GM12891 (cell line): ENCODE results near the gene FAM131B.

ENCODE experiments used
- POLR2A ChIP-seq: IDR thresholded peaks from 2 replicates; pipeline ENCODE4 v1.6.1; 2011; ENCODE audit warnings: low read depth, low read length, control low read depth
- POLR2AphosphoS5 ChIP-seq: IDR thresholded peaks from 2 replicates; pipeline ENCODE4 v1.6.1; 2011; ENCODE audit warnings: low read depth, low read length, control low read depth
- SPI1 ChIP-seq: IDR thresholded peaks from 2 replicates; pipeline ENCODE4 v1.6.1; 2011; ENCODE audit warnings: low read depth, low read length, control low read depth
- TAF1 ChIP-seq: IDR thresholded peaks from 2 replicates; pipeline ENCODE4 v1.6.1; 2011; ENCODE audit warnings: low read depth, low read length, control low read depth

DNA sequence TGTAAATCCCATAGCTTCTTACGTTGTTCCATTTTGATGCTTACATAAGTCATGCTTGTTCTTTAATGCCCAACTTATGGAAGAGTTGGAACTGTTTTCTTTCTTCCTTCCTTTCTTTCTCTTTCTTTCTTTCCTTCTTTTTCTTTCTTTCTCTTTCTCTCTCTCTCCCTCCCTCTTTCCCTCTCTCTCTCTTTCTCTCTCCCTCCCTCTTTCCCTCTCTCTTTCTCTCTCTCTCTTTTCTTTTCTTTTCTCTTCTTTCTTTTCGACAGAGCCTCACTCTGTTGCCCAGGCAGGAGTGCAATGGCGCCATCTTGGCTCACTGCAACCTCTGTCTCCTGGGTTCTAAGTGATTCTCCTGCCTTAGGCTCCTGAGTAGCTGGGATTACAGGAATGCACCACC, 18.9 kb downstream of the FAM131B start:
- no peak for TF ChIP-seq POLR2A
- no peak for TF ChIP-seq POLR2AphosphoS5
- TF ChIP-seq SPI1, result no peak
- no peak for TF ChIP-seq TAF1
